GM21825 (cell line): ENCODE results near the gene IL19.
A peak's percentile ranks its signal among the peaks of the same experiment; 100 is the strongest.
"Not testable (repeated sequence)": the region's sequence is repeated elsewhere in the genome, so short reads cannot be mapped to it uniquely, and the experiment has no call there.

ENCODE experiments used
- ATAC-seq: cut with Tn5 transposase; IDR thresholded peaks from one replicate; pipeline ENCODE4 v1.9.1; 2021; ENCODE audit warnings: mild to moderate bottlenecking, moderate library complexity; ENCODE audit not compliant: unreplicated experiment

IL19 gene

DNA sequence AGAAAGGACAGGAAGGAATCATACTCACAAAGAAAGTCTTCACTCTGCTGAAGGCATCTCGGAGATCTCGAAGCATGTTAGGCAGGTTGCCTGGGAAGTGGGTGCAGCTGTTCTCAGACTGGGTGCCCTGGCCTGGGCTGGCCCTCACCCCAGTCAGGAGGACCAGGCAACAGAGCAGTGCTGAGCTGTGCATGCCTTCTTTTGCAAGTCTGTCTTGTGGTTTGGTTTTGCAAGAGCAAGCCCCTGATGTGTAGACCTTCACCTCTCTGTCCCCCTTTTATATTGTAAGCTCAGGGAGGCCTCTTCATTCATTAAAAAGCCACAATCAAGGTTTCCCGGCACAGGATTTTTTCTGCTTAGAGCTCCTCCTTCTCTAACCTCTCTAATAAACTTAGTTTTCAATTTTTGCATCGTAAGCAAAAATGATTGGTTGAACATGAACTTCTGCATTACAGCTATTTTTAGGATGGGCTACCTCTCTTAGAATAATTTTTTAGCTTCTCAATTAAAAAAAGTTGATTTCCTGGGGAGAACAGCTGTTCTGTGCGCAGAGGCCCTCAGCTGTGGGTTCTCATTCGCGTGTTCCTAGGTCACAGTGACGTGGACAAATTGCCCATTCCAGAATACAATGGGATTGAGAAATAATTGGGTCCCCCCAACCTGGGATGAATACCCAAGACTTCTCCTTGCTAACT is 1.8 kb downstream of the IL19 start, which contains the start of gene IL10:
IL10 (minus strand) TSS at position 252 of the 695 bp plus-strand sequence; CDS start at position 193, 59 bp downstream.
- ATAC-seq, result no peak

DNA sequence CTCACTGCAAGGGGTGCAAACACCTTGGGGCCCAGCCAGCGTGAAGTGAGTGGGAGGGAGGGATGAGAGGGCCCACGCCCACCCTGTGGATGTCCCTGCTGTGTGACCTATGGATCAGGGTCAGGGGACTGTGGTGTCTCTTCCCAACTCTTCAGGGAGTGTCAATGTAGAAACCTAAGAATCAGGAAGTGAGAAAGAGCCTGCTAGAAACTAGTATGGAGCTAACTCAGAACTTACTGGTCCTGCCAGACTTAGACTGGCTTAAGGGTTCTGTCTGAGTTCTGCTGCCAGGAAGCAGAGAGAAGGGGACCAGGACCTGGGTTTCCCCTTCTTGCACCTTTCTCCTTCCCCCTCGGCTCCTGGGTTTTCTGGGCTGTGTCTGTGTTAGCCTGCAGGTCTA is 3.5 kb downstream of the IL19 start:
- ATAC-seq, result no peak

DNA sequence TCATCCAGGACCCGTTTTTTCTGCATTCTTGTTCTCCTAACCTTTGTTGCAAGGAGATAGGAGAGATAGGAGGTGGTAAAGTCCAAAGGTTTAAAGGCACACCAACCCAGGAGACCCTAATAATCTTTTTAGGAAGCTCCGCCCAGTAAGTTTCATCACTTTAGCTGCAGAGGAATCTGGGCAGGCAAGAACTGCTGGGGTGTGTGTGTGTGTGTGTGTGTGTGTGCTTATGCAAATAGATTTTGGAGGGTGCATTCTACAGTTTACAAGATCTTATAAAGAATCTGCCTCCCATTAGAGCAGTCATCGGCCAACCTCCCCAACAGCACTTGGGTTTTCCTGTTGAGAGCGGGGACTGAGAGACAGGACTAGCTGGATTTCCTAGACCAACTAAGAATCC is 5.7 kb downstream of the IL19 start:
- no peak for ATAC-seq

DNA sequence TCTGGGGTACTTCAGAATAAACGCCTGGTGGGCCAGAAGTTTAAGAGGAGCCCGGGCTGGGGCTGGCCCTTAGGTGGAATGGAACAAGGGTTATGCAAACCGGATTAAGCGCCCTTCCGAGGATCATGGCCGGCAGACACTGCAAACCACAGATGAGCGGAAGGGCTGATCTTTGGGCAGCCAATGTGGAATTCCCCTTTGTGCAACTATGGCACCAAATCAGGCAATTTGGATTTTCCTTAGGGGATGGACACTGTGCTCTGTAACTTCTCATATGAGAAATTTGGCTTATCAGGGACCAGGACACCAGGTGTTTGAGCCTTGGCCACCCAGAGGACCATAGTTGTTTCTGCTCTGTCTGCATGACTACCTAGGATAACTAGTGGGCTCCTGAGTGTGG is 7.5 kb downstream of the IL19 start:
- ATAC-seq, result no peak

DNA sequence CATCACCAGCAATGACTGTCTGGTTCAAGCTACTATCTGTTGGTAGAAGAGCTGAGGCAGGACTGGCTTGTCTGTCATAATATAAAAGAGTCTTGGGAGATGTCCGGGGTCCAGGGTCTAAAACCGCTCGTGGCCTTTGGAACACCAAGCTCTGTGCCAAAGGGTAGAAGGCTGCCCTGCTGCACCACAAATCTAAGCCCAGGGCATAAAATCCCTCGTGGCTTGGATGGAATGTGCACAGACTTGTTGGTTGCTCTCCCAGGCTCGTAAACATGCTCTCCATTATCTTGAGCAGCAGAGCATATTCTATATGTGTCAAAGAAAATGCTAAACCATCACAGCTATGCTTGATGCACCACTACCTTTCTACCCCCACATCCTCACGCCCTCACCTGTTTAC is 8.3 kb downstream of the IL19 start:
- not testable (repeated sequence) for ATAC-seq

DNA sequence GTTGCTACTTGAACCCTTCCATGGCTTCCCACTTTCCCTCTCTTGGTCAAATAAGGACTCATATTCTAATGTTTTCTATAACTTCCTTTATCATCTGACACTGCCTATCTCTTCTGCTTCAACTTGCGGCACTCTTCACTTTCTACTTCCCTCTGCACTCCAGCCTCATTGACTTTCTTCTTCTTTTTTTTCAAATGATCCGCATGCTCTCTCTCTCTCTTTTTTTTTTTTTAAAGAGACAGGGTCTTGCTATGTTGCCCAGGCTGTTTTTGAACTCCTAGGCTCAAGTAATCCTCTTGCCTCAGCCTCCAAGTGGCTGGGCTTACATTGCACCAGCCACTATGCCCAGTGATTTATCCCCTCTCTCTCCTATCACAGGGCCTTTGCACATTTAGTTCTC is 9.1 kb downstream of the IL19 start:
- no peak for ATAC-seq

DNA sequence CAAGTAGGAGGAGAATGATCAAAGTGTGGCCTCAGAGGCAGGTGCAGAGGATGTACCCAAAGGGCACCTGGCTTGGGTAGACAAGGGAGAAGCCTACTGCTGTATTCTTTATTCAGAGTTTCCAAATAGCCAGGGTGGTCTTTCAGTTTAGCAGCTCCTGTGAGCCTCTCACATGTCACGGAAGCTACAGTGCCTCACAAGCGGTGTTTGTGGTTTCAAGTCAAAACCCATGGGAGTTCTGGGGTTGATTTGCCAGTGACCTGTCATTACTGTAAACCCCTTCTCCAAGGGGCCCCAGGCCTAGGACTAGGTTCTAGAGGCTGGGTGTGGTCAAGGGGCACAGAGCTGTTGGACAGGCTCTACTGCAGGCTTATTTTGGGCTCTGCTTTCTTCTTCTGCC is 11.9 kb downstream of the IL19 start:
- ATAC-seq, result peak; percentile 61

DNA sequence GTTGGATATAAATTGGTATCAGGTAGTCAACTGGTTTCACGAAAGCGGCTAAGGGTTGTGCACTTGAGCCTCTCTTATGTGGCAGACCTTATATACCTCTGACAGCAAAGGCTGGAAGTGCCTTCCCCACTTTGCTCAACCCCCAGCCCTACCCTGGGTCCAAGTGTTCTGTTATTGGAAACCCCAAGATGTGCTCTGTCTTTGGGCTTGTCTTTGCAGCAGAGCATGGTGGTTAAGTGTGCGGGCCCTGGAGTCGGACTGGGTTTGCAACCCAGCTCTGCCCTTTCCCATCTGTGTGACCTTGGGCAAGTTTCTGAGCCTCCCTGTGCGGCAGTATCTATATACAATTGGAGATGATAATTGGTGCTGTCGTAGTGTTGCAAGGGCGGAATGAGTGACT is 12.9 kb downstream of the IL19 start:
- ATAC-seq, result no peak

DNA sequence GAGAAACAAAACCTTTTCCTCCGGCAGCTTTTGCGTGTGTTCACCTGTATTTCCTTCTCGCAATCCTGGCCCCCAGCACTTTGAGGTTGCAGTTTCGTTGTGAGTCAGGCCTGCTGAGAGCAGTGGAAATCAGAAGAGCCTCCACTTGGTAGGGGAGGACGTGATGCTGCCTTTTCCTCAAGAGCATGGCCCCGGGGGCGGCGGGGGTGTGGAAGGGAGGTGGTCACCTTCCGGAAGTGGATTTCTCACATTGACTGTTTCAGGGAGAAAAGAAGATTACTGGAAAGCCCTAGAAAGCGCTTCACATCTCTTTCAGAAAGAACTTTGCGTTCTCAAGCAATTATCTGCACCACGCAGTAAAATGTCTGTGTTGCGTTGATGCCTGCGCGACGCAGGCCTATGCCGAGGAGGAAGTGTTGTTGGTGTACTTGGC is 13.9 kb downstream of the IL19 start:
- ATAC-seq, result peak; percentile 59

DNA sequence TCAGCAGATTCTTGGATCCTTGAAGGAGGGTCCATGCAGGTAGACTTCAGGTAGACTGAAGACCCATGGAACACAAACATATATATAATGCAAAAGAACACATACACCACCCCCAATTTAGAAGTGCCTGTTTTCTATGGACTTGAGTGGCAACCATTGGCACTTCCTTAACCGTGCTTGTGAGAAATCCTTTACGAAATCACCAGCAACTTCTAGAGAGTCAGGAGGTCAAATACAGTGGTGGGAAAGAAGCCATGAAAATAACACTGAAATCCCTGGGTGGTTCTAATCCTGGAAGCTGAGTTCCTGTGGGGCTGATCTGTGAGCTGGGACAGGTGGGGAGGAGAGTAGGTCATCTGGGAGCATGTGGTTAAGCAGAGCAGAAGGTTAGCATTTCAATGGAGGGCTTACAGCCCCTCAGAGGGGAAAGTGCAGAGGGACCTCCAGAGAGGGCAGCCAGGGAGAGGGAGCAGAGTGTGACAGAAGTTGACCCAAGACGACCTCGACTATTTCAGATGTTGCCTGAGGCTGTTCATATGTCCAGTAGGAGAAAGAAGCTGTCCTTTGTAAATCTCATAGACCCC is 14.7 kb downstream of the IL19 start:
- ATAC-seq, result no peak

DNA sequence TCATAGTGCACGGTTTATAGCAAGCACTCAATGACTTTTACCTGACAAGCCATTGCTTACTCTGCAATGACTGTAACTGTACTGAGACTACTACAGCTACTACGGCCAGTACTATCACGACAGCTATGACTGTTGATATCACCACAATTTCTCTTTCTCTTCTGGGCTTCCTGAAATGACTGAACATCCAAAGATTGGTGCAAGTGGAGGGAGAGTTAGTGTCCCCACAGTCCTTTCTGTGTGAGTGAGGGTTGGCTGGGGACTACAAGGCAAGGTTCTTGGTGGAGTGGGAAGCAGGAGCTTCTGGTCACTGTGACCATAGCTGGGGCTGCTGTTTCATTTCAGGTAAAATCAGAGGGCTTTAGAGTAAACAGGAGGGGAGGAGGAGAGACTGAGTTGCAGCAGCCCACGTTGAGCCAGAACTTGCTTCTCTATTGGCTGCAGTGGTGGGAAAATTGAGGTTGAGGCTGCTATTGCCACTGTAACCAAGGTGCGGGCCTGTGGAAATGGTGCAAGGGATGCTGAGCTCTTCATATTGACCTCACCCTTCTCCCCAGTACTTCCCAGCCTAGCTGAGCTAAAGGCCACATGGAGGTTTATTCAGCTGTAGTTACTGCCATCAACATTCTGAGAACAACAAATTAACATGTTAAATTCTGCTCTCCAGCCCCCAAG is 15.8 kb downstream of the IL19 start:
- ATAC-seq, result no peak

DNA sequence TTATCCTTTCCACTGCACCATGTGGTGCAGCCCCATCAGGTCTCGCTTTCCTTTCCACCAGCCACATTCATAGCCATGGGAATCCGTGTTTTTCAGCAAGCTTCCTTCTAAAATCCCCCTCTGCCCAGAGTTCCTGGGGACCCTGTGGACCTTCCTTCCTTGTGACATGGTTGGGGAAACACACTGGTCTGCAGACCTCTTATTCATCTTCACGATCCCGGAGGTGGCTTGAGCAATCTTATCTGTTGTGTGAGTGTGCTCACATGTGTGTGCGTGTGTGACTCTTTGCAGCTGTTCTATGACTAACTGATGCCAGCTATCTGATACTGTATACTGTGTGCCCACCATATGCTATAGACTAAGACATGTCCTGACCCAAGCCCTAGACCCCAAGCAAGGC is 17.3 kb downstream of the IL19 start:
- ATAC-seq, result no peak

DNA sequence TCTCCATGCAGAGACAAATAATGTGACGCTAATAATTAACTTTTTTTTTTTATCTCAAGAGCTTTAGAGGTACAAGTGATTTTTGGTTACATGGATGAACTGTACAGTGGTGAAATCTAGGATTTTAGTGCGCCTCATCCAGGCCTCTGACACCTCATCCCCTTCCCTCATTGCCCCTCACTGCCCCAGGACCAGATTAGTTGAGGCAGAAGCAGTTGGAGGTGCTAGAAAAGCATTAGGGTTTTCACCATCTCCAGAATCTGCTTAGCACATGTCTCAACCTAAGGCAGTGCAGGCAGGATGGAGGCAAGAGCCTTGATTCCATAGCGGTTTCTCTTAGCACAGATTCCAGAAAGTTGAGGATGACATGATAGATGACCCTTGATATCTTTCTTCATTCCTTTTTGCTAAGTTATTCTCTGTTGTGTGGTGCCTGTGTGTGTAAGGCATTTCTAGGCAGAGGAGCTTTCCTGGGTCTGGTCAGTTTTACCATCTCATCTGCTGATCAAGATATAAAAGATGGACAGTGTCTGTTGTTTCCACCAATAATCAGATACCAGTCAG is 18.0 kb downstream of the IL19 start:
- no peak for ATAC-seq

DNA sequence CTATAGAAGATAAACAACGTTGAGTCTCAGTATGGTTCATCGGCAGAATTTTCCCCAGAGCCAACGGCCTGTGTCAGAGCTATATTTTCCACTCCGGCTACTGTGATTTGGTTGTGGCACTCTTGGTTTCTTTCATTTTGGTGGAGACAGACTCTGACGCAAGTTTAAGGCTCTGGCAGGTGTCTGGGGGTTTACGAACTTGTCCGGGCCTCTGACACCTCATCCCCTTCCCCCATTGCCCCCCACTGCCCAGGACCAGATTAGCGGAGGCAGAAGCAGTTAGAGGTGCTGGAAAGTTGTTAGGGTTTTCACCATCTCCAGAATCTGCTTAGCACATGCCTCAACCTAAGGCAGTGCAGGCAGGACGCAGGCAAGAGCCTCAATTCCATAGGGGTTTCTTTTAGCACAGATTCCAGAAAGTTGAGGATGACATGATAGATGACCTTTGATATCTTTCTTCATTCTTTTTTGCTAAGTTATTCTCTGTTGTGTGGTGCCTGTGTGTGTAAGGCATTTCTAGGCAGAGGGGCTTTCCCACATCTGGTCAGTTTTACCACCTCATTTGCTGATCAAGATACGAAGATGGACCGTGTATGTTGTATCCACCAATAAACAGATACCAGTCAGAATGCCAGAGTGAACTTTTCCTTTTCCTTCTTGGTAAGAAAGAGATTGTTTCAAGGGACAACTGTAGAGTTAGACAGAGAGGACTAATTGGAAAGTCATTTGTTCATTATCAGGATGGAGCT is 20.1 kb downstream of the IL19 start:
- ATAC-seq, result no peak

DNA sequence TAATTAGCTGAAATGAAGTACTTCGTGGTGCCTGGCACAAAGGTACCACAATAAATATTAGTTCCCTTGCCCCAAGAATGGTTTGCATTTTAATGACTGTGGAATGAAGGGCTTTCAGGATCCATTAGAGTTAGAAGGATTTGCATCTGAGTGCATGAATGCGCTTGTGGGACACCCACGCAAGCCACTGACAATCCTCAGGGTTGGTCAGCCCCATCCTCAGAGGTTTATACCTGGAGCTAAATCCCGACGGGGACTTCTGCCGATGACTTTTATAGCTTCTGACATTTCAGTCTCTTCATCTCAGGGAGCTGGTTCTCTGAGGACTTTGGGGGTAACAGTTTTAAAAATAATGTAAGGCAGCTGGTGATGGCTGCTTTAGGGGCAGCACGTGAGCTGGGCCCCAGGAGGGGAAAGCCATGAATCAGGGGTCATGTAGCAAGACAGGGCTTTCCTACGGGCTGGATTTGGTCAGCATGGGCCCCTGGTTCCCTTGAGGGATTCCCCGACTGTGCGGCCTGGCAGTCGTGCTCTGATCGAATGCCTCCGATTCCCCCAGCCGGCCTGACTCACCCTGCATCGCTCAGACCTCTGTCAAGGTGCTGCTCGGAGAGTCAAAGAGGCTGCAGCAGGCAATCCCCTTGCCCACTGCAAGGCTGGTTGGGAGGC is 22.5 kb downstream of the IL19 start:
- peak; percentile 47 for ATAC-seq

DNA sequence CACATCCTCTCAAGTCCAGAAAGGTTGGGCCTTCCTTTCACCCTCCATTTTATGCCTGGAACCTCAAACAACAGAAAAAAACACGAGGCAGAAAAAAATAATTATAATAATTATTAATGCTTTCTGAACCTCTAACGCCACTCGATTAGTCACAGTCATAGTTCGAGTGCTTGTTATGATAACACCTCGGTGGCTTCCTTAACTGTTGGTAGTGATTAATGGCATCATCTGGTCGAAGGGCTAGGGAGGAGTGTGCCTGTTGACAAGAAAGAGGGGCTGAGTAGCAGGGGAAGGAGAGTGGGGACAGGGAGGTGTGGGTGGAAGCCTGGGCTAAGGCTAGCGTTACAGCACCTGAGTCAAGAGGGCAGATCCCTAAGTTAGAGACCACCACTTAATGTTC is 23.0 kb downstream of the IL19 start:
- ATAC-seq, result no peak

DNA sequence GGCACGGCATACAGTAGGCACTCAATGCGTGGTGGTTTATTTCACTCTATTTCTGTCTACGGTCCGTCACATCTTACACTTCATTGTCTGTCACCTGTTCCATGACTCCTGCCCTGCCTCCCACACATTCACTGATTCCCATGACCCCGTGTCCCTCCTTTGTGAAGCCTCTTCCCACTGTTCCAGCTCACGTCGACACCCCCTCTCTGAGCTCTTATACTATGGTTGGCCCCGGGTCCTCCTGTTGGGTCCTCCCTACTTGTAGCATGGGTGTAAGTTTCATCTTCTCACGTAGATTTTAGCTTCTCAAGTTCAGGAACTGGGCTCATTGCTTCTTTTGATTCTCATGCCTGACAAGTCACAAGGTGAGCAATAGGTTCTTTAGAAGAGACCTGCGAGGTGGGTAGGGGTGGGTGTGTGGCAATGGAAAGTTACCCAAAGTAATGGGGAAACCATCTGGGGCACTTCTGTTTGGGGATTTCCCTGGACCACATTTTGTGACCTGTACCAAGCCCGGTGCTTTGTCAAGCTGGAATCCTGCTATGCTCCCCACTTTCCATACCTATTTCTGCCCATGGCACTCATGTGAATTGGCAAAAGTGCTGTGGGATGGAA is 23.8 kb downstream of the IL19 start:
- no peak for ATAC-seq

DNA sequence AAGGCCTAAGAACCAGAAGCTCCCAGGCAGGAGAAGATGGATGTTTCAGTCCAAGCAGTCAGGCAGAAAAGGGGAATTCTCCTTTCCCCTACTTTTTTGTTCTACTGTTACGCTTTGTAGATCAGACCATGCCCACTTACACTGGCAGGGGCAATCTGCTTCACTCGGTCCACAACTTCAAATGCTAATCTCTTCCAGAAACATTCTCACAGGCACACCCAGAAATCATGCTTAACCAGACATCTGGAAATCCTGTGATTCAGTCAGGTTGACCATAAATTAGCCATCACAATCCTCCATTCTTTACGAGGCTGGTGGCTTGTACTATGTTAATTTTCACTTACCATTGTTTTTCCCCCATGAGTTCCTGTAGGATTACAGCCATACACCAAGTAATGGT is 25.5 kb downstream of the IL19 start:
- ATAC-seq, result no peak

DNA sequence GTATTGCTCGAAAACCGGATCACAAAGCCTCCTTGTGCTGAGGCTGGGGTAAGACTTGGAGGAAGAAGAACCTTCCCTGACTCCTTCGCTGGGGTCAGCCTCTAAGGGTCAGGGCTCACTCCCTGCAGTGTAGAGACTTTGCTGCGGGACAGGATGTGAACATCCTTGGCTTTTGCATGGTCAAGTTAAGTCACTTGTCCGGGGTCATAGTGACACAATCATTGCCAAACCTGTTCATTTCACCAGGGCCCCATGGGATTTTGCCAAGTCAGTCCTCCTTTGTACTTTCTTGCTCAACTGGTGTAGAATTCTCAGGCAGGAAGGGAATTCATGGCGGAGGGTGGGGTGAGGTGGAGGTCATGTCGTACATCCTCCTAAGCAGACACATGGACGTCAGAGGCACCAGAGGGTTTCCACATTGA is 26.4 kb downstream of the IL19 start:
- no peak for ATAC-seq
